Pancreas (tissue), 10 donors: ENCODE results near the gene STIP1. TPM values are rescaled to one million over a fixed set of nuclear protein-coding genes. Genes with fewer than 3 reads are reported as not detected.

ENCODE experiments used
- ATAC-seq, 4 donors: fragments of 200-7000 bp; cut with Tn5 transposase; one replicate each; pipeline versions ENCODE4 v1.8.0 to v1.9.1; 2020; ENCODE audit warnings: mild to moderate bottlenecking in 4 of 4, moderate library complexity in 4 of 4
- DNase-seq, 6 donors: peaks; one replicate each; pipeline ENCODE4 v3.0.0-alpha.2; 2020
- FAIRE-seq: peaks from 2 replicates; lab custom pipeline; 2012; peaks lifted over from hg19 to GRCh38; lab: Jason Lieb, UNC
- H3K27ac ChIP-seq, 4 donors: fragments of 200-600 bp; sonication (generic); 1 replicate in 3 of 4; 2 replicates in 1 of 4; pipeline versions ENCODE4 v1.5.0 to v1.8.0; 2020
- H3K27me3 ChIP-seq, 4 donors: fragments of 200-600 bp; one replicate each; pipeline ENCODE4 v1.8.0; 2021
- H3K36me3 ChIP-seq, 3 donors: fragments of 200-600 bp; sonication (generic) in 1 of 3; one replicate each; pipeline versions ENCODE4 v1.5.0 to v1.8.0; 2020 to 2021
- H3K4me1 ChIP-seq, 3 donors: fragments of 200-600 bp; one replicate each; pipeline ENCODE4 v1.8.0; 2021
- H3K4me3 ChIP-seq, 4 donors: fragments of 200-600 bp; sonication (generic) in 2 of 4; one replicate each; pipeline versions ENCODE4 v1.5.0 to v1.8.0; 2020 to 2021
- H3K9me3 ChIP-seq, 4 donors: fragments of 200-600 bp; one replicate each; pipeline ENCODE4 v1.8.0; 2021
- CTCF ChIP-seq, 4 donors: fragments of 200-600 bp; sonication (generic) in 3 of 4; IDR thresholded peaks; one replicate each; pipeline versions ENCODE4 v1.5.0 to v1.8.0; 2021; ENCODE audit warnings: antibody characterized with exemption in 4 of 4
- WGBS, 2 donors: extraction: QIAGEN DNeasy Blood & Tissue Kit; methylation state at CpG; one replicate each; pipeline ENCODE4 v1.1.7; 2013; 5-methylcytosine and 5-hydroxymethylcytosine counted together
- intact Hi-C, 3 donors: fragments of 100-400 bp; cut with DNase I; formaldehyde crosslinking; loops; one replicate each; pipeline versions ENCODE4 v1.11.1 to v1.14.2; 2022
- polyA plus RNA-seq, 2 donors: library from polyadenylated mRNA; stranded (reverse); fragments of 200-250 nt; gene quantifications; one replicate each; pipeline ENCODE4 v1.2.3, GENCODE V29; 2013
- total RNA-seq, 6 donors: library from RNA; stranded (reverse); fragmentation: NEBNext Ultra II Directional in 4 of 6; extraction: Animal tissue kit (Norgen Biotek cat#: 25700) in 4 of 6; gene quantifications; one replicate each; pipeline versions ENCODE4 v1.2.1 to v1.2.4, GENCODE V29; 2021 to 2023
- donor health status: healthy with polysubstance abuse.
- donor health status: DM: no; HTN: no; CAD: no; lungs with moderate emphysema.
- donor health status: DM: no; HTN: no; CAD: no.
- donor health status: control.
- donor health status: control.
- donor health status: Bipolar disorder and iron deficiency.
- donor health status: DM: yes; HTN: yes; CAD: no.
- donor health status: DM: no; HTN: no; CAD: no.
- donor health status: DM: no; HTN: no; CAD: no.
- donor health status: DM: yes; HTN: yes; CAD: no.

The STIP1 gene
- total and polyA plus RNA-seq, 8 donors, result 23.7 to 73.0 (median 37.8) TPM

GRCh38 chr11:64226507-64227051 is 40.6 kb downstream of the STIP1 start:
- H3K27ac ChIP-seq, result peak overlapping the region; percentile 64 to 91 (median 88)
- 3% methylated on average over 26 of the region's 26 CpGs for WGBS, 2 donors
- no peak for FAIRE-seq
- H3K9me3 ChIP-seq, result no peaks in the 10 kb centered on the region
- intact Hi-C loops, result no loop called here
- H3K27me3 ChIP-seq, result no peaks in the 10 kb centered on the region
- H3K4me1 ChIP-seq, result peaks cover 8 to 38% (median 20%) of the 10 kb centered on the region in 3 donors
- no peak for TF ChIP-seq CTCF (IDR thresholded peaks at IDR 0.05)
- peak overlapping the region; percentile 49 to 90 (median 69) for H3K4me3 ChIP-seq
- DNase-seq, result peak; percentile 73 to 88 (median 74)
- peak; percentile 38 to 61 (median 56) for ATAC-seq
- no peaks in the 10 kb centered on the region for H3K36me3 ChIP-seq

GRCh38 chr11:64227405-64227956 is 41.5 kb downstream of the STIP1 start:
- H3K4me3 ChIP-seq, result peak overlapping the region in 3 of 4 donors; percentile 49 to 90 (median 74)
- H3K27me3 ChIP-seq, result no peaks in the 10 kb centered on the region
- no peak for TF ChIP-seq CTCF (IDR thresholded peaks at IDR 0.05)
- WGBS, 2 donors, result 29 to 49% methylated on average over 3 of the region's 3 CpGs
- H3K36me3 ChIP-seq, result no peaks in the 10 kb centered on the region
- no peak for ATAC-seq
- intact Hi-C loops, result no loop called here
- peak in 3 of 6 donors; percentile 61 to 75 (median 70) for DNase-seq
- peaks cover 8 to 39% (median 21%) of the 10 kb centered on the region in 3 donors for H3K4me1 ChIP-seq
- peak overlapping the region; percentile 64 to 91 (median 88) for H3K27ac ChIP-seq
- no peak for FAIRE-seq
- no peaks in the 10 kb centered on the region for H3K9me3 ChIP-seq

- no peak for TF ChIP-seq CTCF (IDR thresholded peaks at IDR 0.05)
- Histone ChIP-seq H3K27ac (peak overlapping the region; percentile 86 to 95 (median 90)), H3K4me1 (peaks cover 8 to 44% (median 21%) of the 10 kb centered on the region in 3 donors), H3K27me3 (no peaks in the 10 kb centered on the region), H3K4me3 (peak overlapping the region in 1 of 4 donors; percentile 69), H3K36me3 (no peaks in the 10 kb centered on the region), H3K9me3 (no peaks in the 10 kb centered on the region)
- FAIRE-seq (no peak), DNase-seq (peak in 3 of 6 donors; percentile 39 to 46 (median 41)), ATAC-seq (no peak)
- WGBS, 2 donors, result 70 to 76% methylated on average over 12 of the region's 12 CpGs
- intact Hi-C loops, result no loop called here
Observed at GRCh38 chr11:64229090-64229743, 43.2 kb downstream of the STIP1 start.

- WGBS, 2 donors, result 29 to 31% methylated on average over 13 of the region's 13 CpGs
- Histone ChIP-seq H3K36me3 (no peaks in the 10 kb centered on the region), H3K4me3 (peak overlapping the region; percentile 50 to 81 (median 68)), H3K27me3 (no peaks in the 10 kb centered on the region), H3K9me3 (no peaks in the 10 kb centered on the region), H3K27ac (peak overlapping the region; percentile 86 to 95 (median 90)), H3K4me1 (peaks cover 8 to 44% (median 20%) of the 10 kb centered on the region in 3 donors)
- peak in 1 of 6 donors; percentile 38 for DNase-seq
- no peak for TF ChIP-seq CTCF (IDR thresholded peaks at IDR 0.05)
- intact Hi-C loops, result no loop called here
- ATAC-seq, result no peak
- FAIRE-seq, result no peak
Observed at GRCh38 chr11:64229744-64230170, 43.8 kb downstream of the STIP1 start.
